GM12801 (cell line): Measurements from ENCODE around the gene PCGF2.

ENCODE experiments used
- CTCF ChIP-seq: IDR thresholded peaks from one replicate; pipeline ENCODE4 v1.5.1; 2011; ENCODE audit warnings: control low read depth; ENCODE audit not compliant: insufficient read length; ENCODE audit errors: extremely low read depth

The PCGF2 gene

GRCh38 chr17:38748149-38748891 lies at the start of gene PCGF2:
Gene PCGF2, minus strand, starts transcription at chr17:38748336. Its CDS starts 7,934 bp downstream, at chr17:38740402.
- TF ChIP-seq CTCF: no peak

GRCh38 chr17:38797828-38798227 lies 49.7 kb upstream of the PCGF2 start:
- no peak for TF ChIP-seq CTCF

GRCh38 chr17:38797158-38797490 lies 49.0 kb upstream of the PCGF2 start:
- TF ChIP-seq CTCF: no peak

GRCh38 chr17:38796451-38797157 lies 48.5 kb upstream of the PCGF2 start:
- TF ChIP-seq CTCF: no peak

- TF ChIP-seq CTCF: no peak
These were observed 46.1 kb upstream of the PCGF2 start for GRCh38 chr17:38794221-38794620.

DNA sequence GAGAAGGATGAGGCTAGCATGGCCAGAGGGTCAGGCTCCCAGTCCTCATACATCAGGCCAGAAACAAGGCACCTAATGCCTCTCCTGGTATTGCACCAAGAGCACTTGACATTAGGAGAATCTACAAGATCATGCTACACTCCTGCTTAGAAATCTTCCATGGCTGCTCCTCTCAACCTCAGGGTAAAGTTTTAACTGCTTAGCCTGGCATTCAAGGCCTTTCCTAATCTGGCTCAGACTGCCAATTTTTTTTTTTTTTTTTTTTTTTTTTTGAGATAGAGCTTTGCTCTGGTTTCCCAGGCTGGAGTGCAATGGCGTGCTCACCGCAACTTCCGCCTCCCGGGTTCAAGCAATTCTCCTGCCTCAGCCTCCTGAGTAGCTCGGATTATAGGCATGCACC lies 43.0 kb upstream of the PCGF2 start:
- no peak for TF ChIP-seq CTCF

- TF ChIP-seq CTCF: no peak
These were observed 41.0 kb upstream of the PCGF2 start for GRCh38 chr17:38789185-38789584.
